CD4-positive, alpha-beta T cell (primary cell): ENCODE measurements around the gene FBXL17. TPM values are rescaled to one million over a fixed set of nuclear protein-coding genes. Genes with fewer than 3 reads are reported as not detected.

ENCODE experiments used
- ATAC-seq: fragments of 200-7000 bp; cut with Tn5 transposase; one replicate; pipeline ENCODE4 v1.10.0; 2022; ENCODE audit warnings: mild to moderate bottlenecking; ENCODE audit not compliant: poor library complexity
- CTCF ChIA-PET: fragments of 350-600 bp; sonication (Branson Sonifier 250); formaldehyde crosslinking; loops from one replicate; lab custom pipeline; 2021; ENCODE audit warnings: antibody characterized with exemption, inconsistent platforms; lab: Charles Lee
- POLR2A ChIA-PET: fragments of 350-600 bp; sonication (Branson Sonifier 250); formaldehyde crosslinking; loops from one replicate; lab custom pipeline; 2021; ENCODE audit warnings: antibody characterized with exemption, inconsistent platforms; lab: Charles Lee
- DNase-seq, 14 experiments: peaks; one replicate each; pipeline ENCODE4 v3.0.0-alpha.2; 2013 to 2020; ENCODE audit warnings: mixed read lengths in 2 of 14
- H3K27ac ChIP-seq, 2 donors: one replicate each; pipeline versions ENCODE4 v1.5.1 to v1.7.0; 2013; ENCODE audit warnings: low read length in 2 of 2, low read depth in 1 of 2, mild to moderate bottlenecking in 1 of 2
- H3K27me3 ChIP-seq, 2 experiments: 1 replicate in 1 of 2; 2 replicates in 1 of 2; pipeline versions ENCODE4 v1.6.1 to v1.7.0; 2013; ENCODE audit warnings: low read length in 2 of 2, control low read depth in 1 of 2, mild to moderate bottlenecking in 1 of 2, moderate library complexity in 1 of 2; ENCODE audit not compliant: insufficient read depth in 2 of 2, control insufficient read depth in 1 of 2
- H3K36me3 ChIP-seq: one replicate; pipeline ENCODE4 v1.6.1; 2013; ENCODE audit warnings: low read length, control low read depth; ENCODE audit not compliant: insufficient read depth
- H3K4me1 ChIP-seq: one replicate; pipeline ENCODE4 v1.6.1; 2013; ENCODE audit warnings: low read length, control low read depth; ENCODE audit not compliant: insufficient read depth
- H3K4me3 ChIP-seq: one replicate; pipeline ENCODE4 v1.5.1; 2013; ENCODE audit warnings: mild to moderate bottlenecking, low read length, moderate library complexity
- H3K9me3 ChIP-seq, 2 experiments: 1 replicate in 1 of 2; 2 replicates in 1 of 2; pipeline versions ENCODE4 v1.6.1 to v1.7.0; 2013; ENCODE audit warnings: low read length in 2 of 2, mild to moderate bottlenecking in 2 of 2, control low read depth in 1 of 2, moderate library complexity in 1 of 2; ENCODE audit not compliant: control insufficient read depth in 1 of 2, insufficient read depth in 1 of 2
- H3K27ac Mint-ChIP-seq: one replicate; pipeline ENCODE4 v1.8.0; 2020; ENCODE audit warnings: mixed read lengths
- H3K27me3 Mint-ChIP-seq: one replicate; pipeline ENCODE4 v1.8.0; 2021; ENCODE audit warnings: mixed read lengths
- H3K36me3 Mint-ChIP-seq: one replicate; pipeline ENCODE4 v1.8.0; 2021; ENCODE audit warnings: low read depth, mixed read lengths
- H3K4me1 Mint-ChIP-seq: one replicate; pipeline ENCODE4 v1.8.0; 2021; ENCODE audit warnings: low read depth, mixed read lengths
- H3K4me3 Mint-ChIP-seq: one replicate; pipeline ENCODE4 v1.8.0; 2020; ENCODE audit warnings: mild to moderate bottlenecking, mixed read lengths
- H3K9me3 Mint-ChIP-seq: one replicate; pipeline ENCODE4 v1.8.0; 2020; ENCODE audit warnings: mixed read lengths
- CTCF ChIP-seq: fragments of 200-600 bp; IDR thresholded peaks from one replicate; pipeline ENCODE4 v1.8.0; 2022; ENCODE audit warnings: antibody characterized with exemption, mild to moderate bottlenecking
- intact Hi-C, 2 experiments: fragments of 100-400 bp; cut with DNase I in 1 of 2; cut with micrococcal nuclease in 1 of 2; formaldehyde crosslinking; loops; one replicate each; pipeline versions ENCODE4 v1.15.1 to v1.9.0; 2023 to 2025; cut with DNase I, micrococcal nuclease
- total RNA-seq, 174 experiments: library from RNA in 2 of 174; stranded (reverse) in 2 of 174; gene quantifications; one replicate each; pipeline ENCODE4 v1.2.3 and lab custom pipeline; 2021 to 2026

FBXL17 gene
- total RNA-seq, 2 experiments from 2014 or later, result 17.9 to 21.1 TPM

DNA sequence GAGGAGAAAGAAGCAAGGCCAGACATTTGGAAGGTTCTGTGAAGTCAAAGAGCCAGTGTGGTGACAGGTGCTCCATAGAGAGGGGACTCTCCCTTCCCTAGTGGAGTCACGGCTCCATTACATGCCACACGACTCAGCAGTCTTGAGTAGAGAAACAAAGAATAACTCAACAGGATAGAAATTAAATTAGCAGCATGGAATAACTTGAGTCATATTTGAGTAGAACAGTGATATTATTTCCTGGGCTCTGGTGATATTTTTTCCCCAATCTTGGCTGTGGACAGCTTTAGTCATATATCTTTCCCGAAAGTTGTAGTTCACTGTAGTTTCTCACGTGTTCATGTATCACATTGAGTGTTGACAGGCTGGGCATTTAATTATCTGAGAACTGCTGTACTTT is 561.5 kb downstream of the FBXL17 start:
- Histone ChIP-seq H3K9me3 (no peaks in the 10 kb centered on the region), H3K4me3 (no peak overlapping the region), H3K27ac (no peak overlapping the region), H3K4me1 (no peaks in the 10 kb centered on the region), H3K36me3 (no peaks in the 10 kb centered on the region), H3K27me3 (no peaks in the 10 kb centered on the region)
- Mint-ChIP-seq H3K36me3 (no peaks in the 10 kb centered on the region), H3K27ac (no peak overlapping the region), H3K4me1 (no peaks in the 10 kb centered on the region), H3K9me3 (peaks cover 6% of the 10 kb centered on the region), H3K4me3 (no peak overlapping the region), H3K27me3 (no peaks in the 10 kb centered on the region)
- CTCF ChIA-PET, result no interaction called here
- intact Hi-C loops, result no loop called here
- TF ChIP-seq CTCF, result no peak
- no peak for ATAC-seq
- DNase-seq, result no peak
- POLR2A ChIA-PET, result no interaction called here

- H3K9me3 ChIP-seq, result peaks cover 0 to 3% of the 10 kb centered on the region in 2 experiments
- Mint-ChIP-seq H3K27me3 (no peaks in the 10 kb centered on the region), H3K36me3 (no peaks in the 10 kb centered on the region), H3K4me3 (no peak overlapping the region), H3K27ac (no peak overlapping the region), H3K4me1 (no peaks in the 10 kb centered on the region), H3K9me3 (peaks cover 6% of the 10 kb centered on the region)
- intact Hi-C loops, result no loop called here
- ChIA-PET POLR2A (no interaction called here), CTCF (no interaction called here)
- H3K4me1 ChIP-seq, result no peaks in the 10 kb centered on the region
- no peak for DNase-seq
- H3K4me3 ChIP-seq, result no peak overlapping the region
- no peak overlapping the region for H3K27ac ChIP-seq
- ATAC-seq, result no peak
- H3K27me3 ChIP-seq, result no peaks in the 10 kb centered on the region
- TF ChIP-seq CTCF, result no peak
- no peaks in the 10 kb centered on the region for H3K36me3 ChIP-seq
These were observed 563.9 kb downstream of the FBXL17 start for GRCh38 chr5:107817951-107818350.

GRCh38 chr5:107817436-107817835 is 564.5 kb downstream of the FBXL17 start:
- Mint-ChIP-seq H3K36me3 (no peaks in the 10 kb centered on the region), H3K9me3 (peaks cover 4% of the 10 kb centered on the region), H3K27me3 (no peaks in the 10 kb centered on the region), H3K4me3 (no peak overlapping the region), H3K4me1 (no peaks in the 10 kb centered on the region), H3K27ac (no peak overlapping the region)
- Histone ChIP-seq H3K9me3 (peaks cover 0 to 3% of the 10 kb centered on the region in 2 experiments), H3K4me1 (no peaks in the 10 kb centered on the region), H3K36me3 (no peaks in the 10 kb centered on the region), H3K4me3 (no peak overlapping the region), H3K27me3 (no peaks in the 10 kb centered on the region), H3K27ac (no peak overlapping the region)
- DNase-seq (no peak), ATAC-seq (no peak)
- intact Hi-C loops, result no loop called here
- CTCF ChIA-PET, result no interaction called here
- no peak for TF ChIP-seq CTCF
- POLR2A ChIA-PET, result no interaction called here
